Esophagus muscularis mucosa (tissue), 3 donors: ENCODE results near the gene MPI.

ENCODE experiments used
- CTCF ChIP-seq, 3 experiments: fragments of 200-600 bp in 2 of 3; fragments of 450-650 bp in 1 of 3; sonication (generic) in 2 of 3; IDR thresholded peaks; one replicate each; pipeline ENCODE4 v1.5.1; 2017 to 2019; ENCODE audit warnings: antibody characterized with exemption in 3 of 3, mild to moderate bottlenecking in 2 of 3, moderate library complexity in 1 of 3
- POLR2A ChIP-seq: fragments of 450-650 bp; IDR thresholded peaks from one replicate; pipeline ENCODE4 v1.6.1; 2017; ENCODE audit warnings: antibody characterized with exemption, moderate library complexity, mild to moderate bottlenecking, low read depth
- POLR2AphosphoS5 ChIP-seq, 2 donors: sonication (generic); formaldehyde crosslinking; IDR thresholded peaks; one replicate each; pipeline ENCODE4 v1.6.1; 2017; ENCODE audit warnings: antibody characterized with exemption in 2 of 2

DNA sequence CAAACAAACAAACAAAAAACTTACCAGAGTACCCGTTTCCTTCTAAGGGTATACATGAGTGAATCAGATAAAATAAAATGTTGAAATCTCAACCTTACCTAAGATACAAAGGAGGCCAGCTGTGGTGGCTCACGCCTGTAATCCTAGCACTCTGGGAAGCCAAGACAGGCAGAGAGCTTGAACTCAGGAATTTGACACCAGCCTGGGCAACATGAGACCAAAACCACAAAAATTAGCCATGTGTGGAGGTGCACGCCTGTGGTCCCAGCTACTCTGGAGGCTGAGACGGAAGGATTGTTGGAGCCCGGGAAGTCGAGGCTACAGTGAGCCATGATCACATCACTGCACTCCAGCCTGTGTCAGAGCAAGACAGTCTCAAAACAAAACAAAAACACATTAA, 27.8 kb downstream of the MPI start:
- TF ChIP-seq CTCF (IDR thresholded peaks at IDR 0.05) (no peak), POLR2AphosphoS5 (IDR thresholded peaks at IDR 0.05) (no peak), POLR2A (no peak)
